K562 (cell line): Measurements from ENCODE around the gene ZNRF3. TPM values are rescaled to one million over a fixed set of nuclear protein-coding genes. Genes with fewer than 3 reads are reported as not detected.

ENCODE experiments used
- ATAC-seq: fragments of 200-7000 bp; cut with Tn5 transposase; 3 replicates; pipeline ENCODE4 v1.9.1; 2020; ENCODE audit warnings: moderate library complexity
- BruUV-seq: library from RNA; stranded (reverse); fragments of 400-500 nt; replicated peaks from 2 replicates; lab custom pipeline; 2021; lab: Mats Ljungman, UMichigan
- CTCF ChIA-PET: fragments of 300-600 bp; formaldehyde crosslinking; extraction: SDS; loops from one replicate; lab custom pipeline; 2021; ENCODE audit warnings: low intra/inter-chr PET ratio; lab: Yijun Ruan, JAX
- POLR2A ChIA-PET: fragments of 300-600, 350-650 bp; sonication (Branson Sonifier 250); formaldehyde crosslinking; extraction: SDS; loops from one replicate; lab custom pipeline; 2021; ENCODE audit warnings: antibody characterized with exemption, inconsistent platforms; lab: Yijun Ruan, JAX
- DNase-seq, 4 experiments: peaks; one replicate each; pipeline versions ENCODE4 v3.0.0 to v3.0.0-alpha.2; 2011 to 2018; ENCODE audit warnings: low spot score in 3 of 4, mixed read lengths in 3 of 4; ENCODE audit errors: extremely low read depth in 1 of 4
- FAIRE-seq: peaks from 2 replicates; lab custom pipeline; 2011; peaks lifted over from hg19 to GRCh38; lab: Jason Lieb, UNC
- H2AFZ ChIP-seq: 2 replicates; pipeline ENCODE4 v1.6.0; 2011; ENCODE audit warnings: low read depth, low read length, control low read depth, inconsistent platforms
- H3K27ac ChIP-seq: fragments of 200-600 bp; 3 replicates; pipeline ENCODE4 v1.8.0; 2011; ENCODE audit warnings: low read depth, mild to moderate bottlenecking, control low read depth, inconsistent platforms, low read length, moderate library complexity, mixed read lengths; ENCODE audit errors: extremely low read depth
- H3K27me3 ChIP-seq, 2 experiments: fragments of 300-600 bp in 1 of 2; 2 replicates in 1 of 2; 3 replicates in 1 of 2; pipeline versions ENCODE4 v1.6.0 to v1.8.0; 2011; ENCODE audit warnings: inconsistent platforms in 2 of 2, low read length in 2 of 2, mild to moderate bottlenecking in 1 of 2, mixed read lengths in 1 of 2, moderate library complexity in 1 of 2; ENCODE audit not compliant: control insufficient read depth in 2 of 2, insufficient read depth in 2 of 2
- H3K36me3 ChIP-seq: fragments of 300-600 bp; 3 replicates; pipeline ENCODE4 v1.8.0; 2011; ENCODE audit warnings: mild to moderate bottlenecking, low read length, inconsistent platforms; ENCODE audit not compliant: control insufficient read depth, insufficient read depth
- H3K4me1 ChIP-seq, 2 experiments: fragments of 200-600 bp in 1 of 2; replicated peaks in 1 of 2; 2 replicates in 1 of 2; 3 replicates in 1 of 2; pipeline versions ENCODE4 v1.5.1 to v1.8.0; 2011; ENCODE audit warnings: inconsistent platforms in 2 of 2, low read length in 2 of 2, mild to moderate bottlenecking in 1 of 2, mixed read lengths in 1 of 2, moderate library complexity in 1 of 2; ENCODE audit not compliant: control insufficient read depth in 2 of 2, insufficient read depth in 2 of 2
- H3K4me2 ChIP-seq: 2 replicates; pipeline ENCODE4 v1.6.1; 2011; ENCODE audit warnings: low read length, control low read depth, inconsistent platforms, mixed read lengths; ENCODE audit not compliant: insufficient read depth
- H3K4me3 ChIP-seq: fragments of 200-600 bp; sonication (generic), shearing (Covaris generic); 2 replicates; pipeline ENCODE4 v1.5.1; 2016; ENCODE audit warnings: control low read depth, inconsistent platforms
- H3K79me2 ChIP-seq: fragments of 200-600 bp; 3 replicates; pipeline ENCODE4 v1.8.0; 2011; ENCODE audit warnings: low read length, inconsistent platforms; ENCODE audit not compliant: control insufficient read depth, insufficient read depth
- H3K9ac ChIP-seq, 2 experiments: 2 replicates each; pipeline versions ENCODE4 v1.6.0 to v1.6.1; 2011; ENCODE audit warnings: low read depth in 2 of 2, low read length in 2 of 2, control low read depth in 1 of 2, inconsistent platforms in 1 of 2, mild to moderate bottlenecking in 1 of 2, mixed read lengths in 1 of 2; ENCODE audit not compliant: insufficient read depth in 1 of 2
- H3K9me1 ChIP-seq: one replicate; pipeline ENCODE4 v1.6.0; 2011; ENCODE audit warnings: inconsistent platforms, mild to moderate bottlenecking, low read length, moderate library complexity; ENCODE audit not compliant: control insufficient read depth, insufficient read depth
- H3K9me3 ChIP-seq: replicated peaks from 2 replicates; pipeline ENCODE4 v1.5.1; 2011; ENCODE audit warnings: low read depth, low read length, inconsistent platforms; ENCODE audit not compliant: control insufficient read depth, insufficient read depth
- H4K20me1 ChIP-seq: replicated peaks from 2 replicates; pipeline ENCODE4 v1.6.1; 2011; ENCODE audit warnings: low read length, inconsistent platforms, mixed read lengths; ENCODE audit not compliant: control insufficient read depth, insufficient read depth
- C11orf30 ChIP-seq: fragments of 450-650 bp; IDR thresholded peaks from 2 replicates; pipeline ENCODE4 v1.6.1; 2016; ENCODE audit warnings: low read depth, mild to moderate bottlenecking
- EP400 ChIP-seq: fragments of 450-650 bp; IDR thresholded peaks from 2 replicates; pipeline ENCODE4 v1.6.1; 2017; ENCODE audit warnings: antibody characterized with exemption, mild to moderate bottlenecking, moderate library complexity
- GTF2A2 ChIP-seq: IDR thresholded peaks from 2 replicates; pipeline ENCODE4 v1.6.1; 2016; ENCODE audit warnings: mild to moderate bottlenecking, missing genetic modification characterization, missing compliant biosample characterization
- MAFK ChIP-seq: IDR thresholded peaks from 2 replicates; pipeline ENCODE4 v1.6.1; 2011; ENCODE audit warnings: low read length, improper control_type of control experiment
- PHF21A ChIP-seq: fragments of 450-650 bp; IDR thresholded peaks from 2 replicates; pipeline ENCODE4 v1.6.1; 2017; ENCODE audit warnings: low read depth, borderline replicate concordance
- PML ChIP-seq: IDR thresholded peaks from 2 replicates; pipeline ENCODE4 v1.6.1; 2012; ENCODE audit warnings: low read length, inconsistent platforms
- RBM15 ChIP-seq: fragments of 200-400 bp; formaldehyde crosslinking; IDR thresholded peaks from 2 replicates; pipeline ENCODE4 v1.6.1; 2018; ENCODE audit warnings: mild to moderate bottlenecking, low read length, moderate library complexity; ENCODE audit not compliant: insufficient read depth
- TARDBP ChIP-seq: fragments of 450-650 bp; IDR thresholded peaks from 2 replicates; pipeline ENCODE4 v1.6.1; 2016
- WGBS: fragments of 100-300 bp; shearing (Covaris generic); methylation state at CpG from one replicate; pipeline ENCODE4 v1.1.6; 2016; ENCODE audit warnings: low coverage, mixed read lengths; ENCODE audit not compliant: insufficient coverage; ENCODE audit errors: missing lambda C conversion rate; 5-methylcytosine and 5-hydroxymethylcytosine counted together
- in situ Hi-C: fragments of 300-500 bp; cut with MboI; formaldehyde crosslinking; loops from 4 replicates; pipeline ENCODE4 v1.15.0; 2018; ENCODE audit warnings: inconsistent platforms, mixed read lengths
- intact Hi-C: fragments of 100-400 bp; cut with micrococcal nuclease; formaldehyde crosslinking; loops from 2 replicates; pipeline ENCODE4 v1.14.2; 2022
- polyA plus RNA-seq, 8 experiments: library from polyadenylated mRNA; depleted of rRNA in 4 of 8; stranded (reverse) in 5 of 8; unstranded in 3 of 8; fragments of >200 nt; fragmentation: Nextera tagmentation in 2 of 8; fragmentation: Illumina TruSeq in 1 of 8; extraction: Ambion mirVana in 2 of 8; extraction: Trizol in 1 of 8; gene quantifications; 2 replicates each; pipeline versions ENCODE4 v1.2.1 to v1.2.3, GENCODE V29; 2011 to 2014; ENCODE audit warnings: inconsistent platforms in 1 of 8, missing spikeins in 1 of 8
- total RNA-seq, 7 experiments: library from RNA; depleted of rRNA in 6 of 7; stranded (reverse); fragments of >200 nt in 6 of 7; fragmentation: Illumina TruSeq in 2 of 7; extraction: Trizol in 2 of 7; gene quantifications; 2 replicates each; pipeline versions ENCODE4 v1.2.1 to v1.2.3, GENCODE V29; 2011 to 2021; ENCODE audit warnings: low replicate concordance in 1 of 7

Gene ZNRF3
- total and polyA plus RNA-seq, 9 of the 15 experiments (the other 6 are each of a cell fraction or from before 2014, with no cell fraction given), result 0.41 to 5.9 (median 1.7) TPM

DNA sequence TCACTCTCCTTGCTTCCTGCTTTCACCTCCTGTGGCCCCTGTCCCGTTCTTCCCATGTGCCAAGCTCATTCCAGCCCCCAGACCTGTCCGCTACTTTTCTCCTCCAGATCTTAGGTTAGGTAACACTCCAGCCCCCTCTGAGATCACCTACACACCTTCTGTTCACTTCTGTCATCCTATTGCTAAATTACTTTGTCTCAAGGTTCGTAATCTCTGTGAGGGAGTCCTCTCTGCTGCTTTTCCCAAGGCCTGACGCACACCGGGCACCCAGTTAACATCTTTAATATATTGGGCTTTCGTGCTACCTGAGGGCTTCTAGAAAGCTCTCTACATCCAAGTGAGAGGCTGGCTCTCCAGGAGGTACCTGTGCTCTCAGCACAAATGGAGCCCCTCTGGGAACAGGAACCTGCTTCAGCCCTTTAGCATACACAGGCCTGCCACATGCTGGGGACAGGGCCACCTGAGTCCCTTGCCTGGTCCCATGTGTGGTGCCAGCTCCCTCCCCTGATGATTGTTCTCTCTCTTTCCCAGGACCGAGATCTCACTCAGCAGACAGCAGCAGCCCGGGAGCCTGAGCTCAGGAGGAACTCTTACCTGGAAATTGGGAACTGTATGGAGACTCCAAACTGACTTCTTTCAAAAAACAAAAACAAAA lies 169.8 kb downstream of the ZNRF3 start:
- ChIA-PET CTCF (no interaction called here), POLR2A (interaction anchor here (0.7 to 0.9 kb wide), 2 partner anchors 100 to 430 kb away, joined by 3 read pairs; no protein-coding TSS in a partner anchor)
- no peak overlapping the region for H3K4me3 ChIP-seq
- in situ Hi-C loops, result no loop called here
- H4K20me1 ChIP-seq, result no peaks in the 10 kb centered on the region
- H3K27ac ChIP-seq, result no peak overlapping the region
- peaks cover 4 to 19% of the 10 kb centered on the region in 2 experiments; a peak in 3 of 5 replicates for H3K4me1 ChIP-seq
- DNase-seq (no peak), FAIRE-seq (no peak), ATAC-seq (no peak)
- WGBS, result 84% methylated on average over 8 of the region's 8 CpGs
- H3K9me1 ChIP-seq, result no peaks in the 10 kb centered on the region
- BruUV-seq, result no TSS peak
- TF ChIP-seq EP400 (no peak), GTF2A2 (no peak), PHF21A (no peak), RBM15 (no peak), MAFK (no peak), C11orf30 (no peak), TARDBP (no peak), PML (no peak)
- H2AFZ ChIP-seq, result no peak overlapping the region
- intact Hi-C loops, result no loop called here
- H3K79me2 ChIP-seq, result no peaks in the 10 kb centered on the region
- peaks cover 16% of the 10 kb centered on the region; the same call in 1 of the 3 replicates for H3K36me3 ChIP-seq
- no peak overlapping the region for H3K4me2 ChIP-seq
- H3K9me3 ChIP-seq, result no peaks in the 10 kb centered on the region
- H3K9ac ChIP-seq, result no peak overlapping the region
- no peaks in the 10 kb centered on the region for H3K27me3 ChIP-seq
